HL-60/S4 treated with phorbol 12-myristate 13-acetate at 8.2 ng/mL for 4 days and 3 days (cell line): ENCODE results near the gene MBD6.

Experiments
- in situ Hi-C: fragments of 300-500 bp; cut with MboI; formaldehyde crosslinking; loops from 2 replicates; pipeline ENCODE4 v1.15.0; 2022; ENCODE audit warnings: low sequenced_read_pairs

Gene MBD6

GRCh38 chr12:57522011-57522886, at the start of gene MBD6:
MBD6 (plus strand) TSS chr12:57522824; CDS start chr12:57524304, 1,480 bp downstream.
- in situ Hi-C loops, result no loop called here

GRCh38 chr12:57473392-57473791, 49.2 kb upstream of the MBD6 start:
- in situ Hi-C loops, result loop anchor here (25.0 kb wide), 1 partner anchor 386 kb away; the partner anchor contains the start of genes NAB2 and NEMP1

- in situ Hi-C loops, result loop anchor here (25.0 kb wide), 1 partner anchor 387 kb away; the partner anchor contains the start of genes NAB2 and NEMP1
Measured at GRCh38 chr12:57473886-57474285, 48.7 kb upstream of the MBD6 start.

GRCh38 chr12:57474430-57474829, 48.2 kb upstream of the MBD6 start:
- in situ Hi-C loops, result loop anchor here (25.0 kb wide), 1 partner anchor 387 kb away; the partner anchor contains the start of genes NAB2 and NEMP1

- in situ Hi-C loops, result loop anchor here (25.0 kb wide), 1 partner anchor 388 kb away; the partner anchor contains the start of genes NAB2 and NEMP1
Measured at GRCh38 chr12:57474862-57475261, 47.8 kb upstream of the MBD6 start.

GRCh38 chr12:57475271-57476161, 47.1 kb upstream of the MBD6 start:
- in situ Hi-C loops, result no loop called here

GRCh38 chr12:57476162-57476992, 46.2 kb upstream of the MBD6 start:
- in situ Hi-C loops, result no loop called here

- in situ Hi-C loops, result no loop called here
Measured at GRCh38 chr12:57476993-57477709, 45.5 kb upstream of the MBD6 start.

GRCh38 chr12:57477710-57478681, 44.6 kb upstream of the MBD6 start:
- in situ Hi-C loops, result no loop called here

- in situ Hi-C loops, result no loop called here
Measured at GRCh38 chr12:57479043-57479375, 43.6 kb upstream of the MBD6 start.

- in situ Hi-C loops, result no loop called here
Measured at GRCh38 chr12:57479376-57480115, 43.1 kb upstream of the MBD6 start, which contains the start of gene ARHGAP9. ARHGAP9 (minus strand) TSS chr12:57479866; CDS start chr12:57479406, 460 bp downstream.

GRCh38 chr12:57481671-57482070, 41.0 kb upstream of the MBD6 start:
- in situ Hi-C loops, result no loop called here

- in situ Hi-C loops, result no loop called here
Measured at GRCh38 chr12:57483466-57483865, 39.2 kb upstream of the MBD6 start.

- in situ Hi-C loops, result no loop called here
Measured at GRCh38 chr12:57485695-57486094, 36.9 kb upstream of the MBD6 start.

- in situ Hi-C loops, result no loop called here
Measured at GRCh38 chr12:57487055-57487596, 35.5 kb upstream of the MBD6 start.

- in situ Hi-C loops, result no loop called here
Measured at GRCh38 chr12:57487597-57488401, 34.8 kb upstream of the MBD6 start, which contains the start of gene MARS1. MARS1 (plus strand) TSS chr12:57488068; CDS start chr12:57488091, 23 bp downstream.
